Mesothelial cell of epicardium (in vitro differentiated cells): Measurements from ENCODE around the gene FAHD2A. TPM values are rescaled to one million over a fixed set of nuclear protein-coding genes. Genes with fewer than 3 reads are reported as not detected.

Experiments
- DNase-seq, 2 experiments: peaks; one replicate each; pipeline ENCODE4 v3.0.0; 2021; ENCODE audit warnings: low spot score in 2 of 2; ENCODE audit not compliant: unreplicated experiment in 2 of 2
- H3K27ac Mint-ChIP-seq: 2 replicates; pipeline ENCODE4 v1.8.0; 2021; ENCODE audit warnings: mixed read lengths
- H3K27me3 Mint-ChIP-seq: 2 replicates; pipeline ENCODE4 v1.8.0; 2021; ENCODE audit warnings: low read depth, mixed read lengths
- H3K36me3 Mint-ChIP-seq: 2 replicates; pipeline ENCODE4 v1.8.0; 2021; ENCODE audit warnings: mixed read lengths
- H3K4me1 Mint-ChIP-seq: 2 replicates; pipeline ENCODE4 v1.8.0; 2021; ENCODE audit warnings: mixed read lengths
- H3K4me3 Mint-ChIP-seq: 2 replicates; pipeline ENCODE4 v1.8.0; 2021; ENCODE audit warnings: mild to moderate bottlenecking, moderate library complexity, mixed read lengths
- H3K9me3 Mint-ChIP-seq: 2 replicates; pipeline ENCODE4 v1.8.0; 2021; ENCODE audit warnings: mixed read lengths
- CTCF ChIP-seq: fragments of 200-600 bp; sonication (generic); IDR thresholded peaks from one replicate; pipeline ENCODE4 v1.5.0; 2021; ENCODE audit warnings: antibody characterized with exemption; ENCODE audit not compliant: unreplicated experiment
- total RNA-seq: library from RNA; stranded (reverse); gene quantifications from 3 replicates; pipeline ENCODE4 v1.2.1, GENCODE V29; 2021

FAHD2A gene
- total RNA-seq, 1 donor from 2014 or later = 43.5 TPM

DNA sequence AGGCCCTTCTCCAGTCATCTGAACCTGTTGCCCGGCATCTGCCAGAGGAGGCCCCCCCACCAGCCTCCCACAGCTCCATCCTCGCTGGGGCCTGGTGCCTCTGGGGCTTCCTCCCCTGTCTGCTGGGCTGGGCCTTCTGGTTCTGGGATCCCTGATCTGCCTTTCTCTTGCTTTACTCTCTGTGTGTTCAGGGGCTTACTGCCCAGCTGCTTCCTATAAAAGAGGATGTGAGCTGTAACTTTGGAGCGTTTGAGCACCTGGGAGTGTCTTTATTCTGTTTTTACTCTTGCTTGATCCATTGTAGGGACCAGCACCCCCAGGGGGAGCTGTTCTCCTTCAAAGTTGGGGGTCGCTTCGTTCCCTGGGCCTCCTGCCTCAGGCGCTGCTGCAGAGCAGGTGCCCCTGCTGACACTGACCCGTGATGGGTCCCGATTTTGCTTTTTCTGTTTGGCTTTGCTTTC, 23.1 kb upstream of the FAHD2A start:
- H3K4me3 Mint-ChIP-seq = no peak overlapping the region
- H3K4me1 Mint-ChIP-seq = no peaks in the 10 kb centered on the region
- H3K27ac Mint-ChIP-seq = no peak overlapping the region
- H3K36me3 Mint-ChIP-seq = no peaks in the 10 kb centered on the region
- H3K27me3 Mint-ChIP-seq = peaks cover 37% of the 10 kb centered on the region
- no peaks in the 10 kb centered on the region for H3K9me3 Mint-ChIP-seq
- no peak for DNase-seq
- no peak for TF ChIP-seq CTCF

GRCh38 chr2:95380280-95380679, 22.2 kb upstream of the FAHD2A start:
- TF ChIP-seq CTCF = no peak
- H3K27me3 Mint-ChIP-seq = peaks cover 35% of the 10 kb centered on the region
- no peak overlapping the region for H3K4me3 Mint-ChIP-seq
- H3K4me1 Mint-ChIP-seq = no peaks in the 10 kb centered on the region
- H3K9me3 Mint-ChIP-seq = no peaks in the 10 kb centered on the region
- no peak for DNase-seq
- no peak overlapping the region for H3K27ac Mint-ChIP-seq
- H3K36me3 Mint-ChIP-seq = no peaks in the 10 kb centered on the region

DNA sequence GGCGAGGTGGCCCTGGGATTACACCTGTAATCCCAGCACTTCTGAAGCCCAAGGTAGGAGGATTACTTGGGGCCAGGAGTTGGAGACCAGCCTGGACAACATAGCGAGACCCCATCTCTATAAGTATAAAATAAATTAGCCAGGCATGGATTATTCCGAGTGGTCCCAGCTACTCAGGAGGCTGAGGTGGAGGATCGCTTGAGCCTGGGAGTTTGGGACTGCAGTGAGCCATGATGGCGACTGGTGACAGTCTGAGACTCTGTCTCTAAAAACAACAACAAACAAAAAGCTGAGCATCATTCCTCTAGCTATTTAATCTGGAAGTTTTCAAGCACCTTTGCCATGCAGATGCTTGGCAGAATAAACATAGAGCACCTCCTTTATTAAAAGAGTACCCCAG, 21.8 kb upstream of the FAHD2A start:
- Mint-ChIP-seq H3K27ac (no peak overlapping the region), H3K4me1 (no peaks in the 10 kb centered on the region), H3K36me3 (no peaks in the 10 kb centered on the region), H3K9me3 (no peaks in the 10 kb centered on the region), H3K27me3 (peaks cover 35% of the 10 kb centered on the region), H3K4me3 (no peak overlapping the region)
- no peak for DNase-seq
- no peak for TF ChIP-seq CTCF

DNA sequence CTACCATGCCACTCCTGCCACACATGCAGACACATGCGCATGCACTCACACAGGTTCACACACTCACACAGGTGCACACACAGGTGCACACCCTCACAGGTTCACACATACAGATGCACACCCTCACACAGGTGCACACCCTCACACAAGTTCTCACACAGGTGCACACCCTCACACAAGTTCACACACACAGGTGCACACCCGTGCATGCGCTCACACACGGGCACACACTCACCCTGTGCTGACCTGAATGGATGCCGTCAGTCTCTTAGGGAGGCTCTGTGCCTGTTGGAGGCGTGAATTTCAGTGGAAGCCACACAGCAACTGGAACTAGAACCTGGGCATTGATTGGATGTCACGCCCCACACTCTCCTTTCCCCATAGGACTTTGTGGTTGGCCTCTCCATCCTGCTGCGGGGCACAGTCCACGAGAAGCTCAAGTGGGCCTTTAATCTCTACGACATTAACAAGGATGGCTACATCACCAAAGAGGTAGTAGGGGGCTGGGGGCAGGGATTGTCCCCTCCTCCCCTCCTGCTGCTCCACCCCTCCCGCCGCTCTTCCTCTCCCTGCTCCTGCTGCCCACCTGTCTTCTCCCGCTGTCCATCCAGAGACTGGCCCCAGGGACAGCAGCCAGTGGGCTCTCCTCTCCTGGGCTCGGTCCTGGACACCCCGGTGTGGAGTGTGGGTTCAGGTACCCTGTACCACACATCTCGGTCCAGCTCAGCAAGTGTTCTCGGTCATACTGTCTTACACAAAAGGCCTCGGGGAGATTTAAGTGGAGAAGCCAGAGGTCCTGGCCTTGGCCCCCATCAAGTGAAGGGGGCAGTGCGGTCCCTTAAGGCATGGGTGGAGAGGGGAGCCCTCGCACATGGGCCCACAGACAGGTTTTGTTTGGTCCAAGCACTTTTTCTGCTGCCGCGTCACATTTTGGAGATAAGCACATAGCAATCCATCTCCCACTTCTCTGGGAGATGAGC, 21.0 kb upstream of the FAHD2A start:
- DNase-seq = no peak
- TF ChIP-seq CTCF = no peak
- Mint-ChIP-seq H3K27ac (no peak overlapping the region), H3K36me3 (no peaks in the 10 kb centered on the region), H3K9me3 (no peaks in the 10 kb centered on the region), H3K4me3 (no peak overlapping the region), H3K27me3 (peaks cover 34% of the 10 kb centered on the region), H3K4me1 (no peaks in the 10 kb centered on the region)

GRCh38 chr2:95382192-95382591, 20.3 kb upstream of the FAHD2A start:
- no peak for DNase-seq
- no peaks in the 10 kb centered on the region for H3K9me3 Mint-ChIP-seq
- peaks cover 31% of the 10 kb centered on the region for H3K27me3 Mint-ChIP-seq
- TF ChIP-seq CTCF = no peak
- no peak overlapping the region for H3K4me3 Mint-ChIP-seq
- H3K4me1 Mint-ChIP-seq = no peaks in the 10 kb centered on the region
- H3K27ac Mint-ChIP-seq = no peak overlapping the region
- no peaks in the 10 kb centered on the region for H3K36me3 Mint-ChIP-seq
